K562 (cell line): Measurements from ENCODE around the gene SPI1. TPM values are rescaled to one million over a fixed set of nuclear protein-coding genes. Genes with fewer than 3 reads are reported as not detected.
A peak's percentile ranks its signal among the peaks of the same experiment; 100 is the strongest.

Source experiments
- ATAC-seq: fragments of 200-7000 bp; cut with Tn5 transposase; 3 replicates; pipeline ENCODE4 v1.9.1; 2020; ENCODE audit warnings: moderate library complexity
- BruUV-seq: library from RNA; stranded (reverse); fragments of 400-500 nt; replicated peaks from 2 replicates; lab custom pipeline; 2021; lab: Mats Ljungman, UMichigan
- CTCF ChIA-PET: fragments of 300-600 bp; formaldehyde crosslinking; extraction: SDS; loops from one replicate; lab custom pipeline; 2021; ENCODE audit warnings: low intra/inter-chr PET ratio; lab: Yijun Ruan, JAX
- POLR2A ChIA-PET: fragments of 300-600, 350-650 bp; sonication (Branson Sonifier 250); formaldehyde crosslinking; extraction: SDS; loops from one replicate; lab custom pipeline; 2021; ENCODE audit warnings: antibody characterized with exemption, inconsistent platforms; lab: Yijun Ruan, JAX
- DNase-seq, 4 experiments: peaks; one replicate each; pipeline versions ENCODE4 v3.0.0 to v3.0.0-alpha.2; 2011 to 2018; ENCODE audit warnings: low spot score in 3 of 4, mixed read lengths in 3 of 4; ENCODE audit errors: extremely low read depth in 1 of 4
- FAIRE-seq: peaks from 2 replicates; lab custom pipeline; 2011; peaks lifted over from hg19 to GRCh38; lab: Jason Lieb, UNC
- H2AFZ ChIP-seq: 2 replicates; pipeline ENCODE4 v1.6.0; 2011; ENCODE audit warnings: low read depth, low read length, control low read depth, inconsistent platforms
- H3K27ac ChIP-seq: fragments of 200-600 bp; 3 replicates; pipeline ENCODE4 v1.8.0; 2011; ENCODE audit warnings: low read depth, mild to moderate bottlenecking, control low read depth, inconsistent platforms, low read length, moderate library complexity, mixed read lengths; ENCODE audit errors: extremely low read depth
- H3K27me3 ChIP-seq, 2 experiments: fragments of 300-600 bp in 1 of 2; 2 replicates in 1 of 2; 3 replicates in 1 of 2; pipeline versions ENCODE4 v1.6.0 to v1.8.0; 2011; ENCODE audit warnings: inconsistent platforms in 2 of 2, low read length in 2 of 2, mild to moderate bottlenecking in 1 of 2, mixed read lengths in 1 of 2, moderate library complexity in 1 of 2; ENCODE audit not compliant: control insufficient read depth in 2 of 2, insufficient read depth in 2 of 2
- H3K36me3 ChIP-seq: fragments of 300-600 bp; 3 replicates; pipeline ENCODE4 v1.8.0; 2011; ENCODE audit warnings: mild to moderate bottlenecking, low read length, inconsistent platforms; ENCODE audit not compliant: control insufficient read depth, insufficient read depth
- H3K4me1 ChIP-seq, 2 experiments: fragments of 200-600 bp in 1 of 2; replicated peaks in 1 of 2; 2 replicates in 1 of 2; 3 replicates in 1 of 2; pipeline versions ENCODE4 v1.5.1 to v1.8.0; 2011; ENCODE audit warnings: inconsistent platforms in 2 of 2, low read length in 2 of 2, mild to moderate bottlenecking in 1 of 2, mixed read lengths in 1 of 2, moderate library complexity in 1 of 2; ENCODE audit not compliant: control insufficient read depth in 2 of 2, insufficient read depth in 2 of 2
- H3K4me2 ChIP-seq: 2 replicates; pipeline ENCODE4 v1.6.1; 2011; ENCODE audit warnings: low read length, control low read depth, inconsistent platforms, mixed read lengths; ENCODE audit not compliant: insufficient read depth
- H3K4me3 ChIP-seq: fragments of 200-600 bp; sonication (generic), shearing (Covaris generic); 2 replicates; pipeline ENCODE4 v1.5.1; 2016; ENCODE audit warnings: control low read depth, inconsistent platforms
- H3K79me2 ChIP-seq: fragments of 200-600 bp; 3 replicates; pipeline ENCODE4 v1.8.0; 2011; ENCODE audit warnings: low read length, inconsistent platforms; ENCODE audit not compliant: control insufficient read depth, insufficient read depth
- H3K9ac ChIP-seq, 2 experiments: 2 replicates each; pipeline versions ENCODE4 v1.6.0 to v1.6.1; 2011; ENCODE audit warnings: low read depth in 2 of 2, low read length in 2 of 2, control low read depth in 1 of 2, inconsistent platforms in 1 of 2, mild to moderate bottlenecking in 1 of 2, mixed read lengths in 1 of 2; ENCODE audit not compliant: insufficient read depth in 1 of 2
- H3K9me1 ChIP-seq: one replicate; pipeline ENCODE4 v1.6.0; 2011; ENCODE audit warnings: inconsistent platforms, mild to moderate bottlenecking, low read length, moderate library complexity; ENCODE audit not compliant: control insufficient read depth, insufficient read depth
- H3K9me3 ChIP-seq: replicated peaks from 2 replicates; pipeline ENCODE4 v1.5.1; 2011; ENCODE audit warnings: low read depth, low read length, inconsistent platforms; ENCODE audit not compliant: control insufficient read depth, insufficient read depth
- H4K20me1 ChIP-seq: replicated peaks from 2 replicates; pipeline ENCODE4 v1.6.1; 2011; ENCODE audit warnings: low read length, inconsistent platforms, mixed read lengths; ENCODE audit not compliant: control insufficient read depth, insufficient read depth
- MAX ChIP-seq: sonication (generic); formaldehyde crosslinking; IDR thresholded peaks from 2 replicates; pipeline ENCODE4 v1.9.0; 2022; ENCODE audit warnings: mild to moderate bottlenecking, missing genetic modification reagents
- RBM22 ChIP-seq: fragments of 200-400 bp; formaldehyde crosslinking; IDR thresholded peaks from 2 replicates; pipeline ENCODE4 v1.6.1; 2018; ENCODE audit warnings: low read length, low read depth; ENCODE audit not compliant: poor library complexity, severe bottlenecking
- SIRT6 ChIP-seq: IDR thresholded peaks from one replicate; pipeline ENCODE4 v1.6.1; 2012; ENCODE audit warnings: low read depth, mild to moderate bottlenecking, control low read depth, inconsistent platforms, low read length, moderate library complexity
- SPI1 ChIP-seq: IDR thresholded peaks from 2 replicates; pipeline ENCODE4 v1.6.1; 2011; ENCODE audit warnings: low read depth, low read length, control low read depth, borderline replicate concordance
- VEZF1 ChIP-seq: fragments of 200-800 bp; sonication (Bioruptor generic); IDR thresholded peaks from 2 replicates; pipeline ENCODE4 v1.6.1; 2017; ENCODE audit warnings: missing genetic modification characterization, missing compliant biosample characterization
- WGBS: fragments of 100-300 bp; shearing (Covaris generic); methylation state at CpG from one replicate; pipeline ENCODE4 v1.1.6; 2016; ENCODE audit warnings: low coverage, mixed read lengths; ENCODE audit not compliant: insufficient coverage; ENCODE audit errors: missing lambda C conversion rate; 5-methylcytosine and 5-hydroxymethylcytosine counted together
- in situ Hi-C: fragments of 300-500 bp; cut with MboI; formaldehyde crosslinking; loops from 4 replicates; pipeline ENCODE4 v1.15.0; 2018; ENCODE audit warnings: inconsistent platforms, mixed read lengths
- intact Hi-C: fragments of 100-400 bp; cut with micrococcal nuclease; formaldehyde crosslinking; loops from 2 replicates; pipeline ENCODE4 v1.14.2; 2022
- polyA plus RNA-seq, 8 experiments: library from polyadenylated mRNA; depleted of rRNA in 4 of 8; stranded (reverse) in 5 of 8; unstranded in 3 of 8; fragments of >200 nt; fragmentation: Nextera tagmentation in 2 of 8; fragmentation: Illumina TruSeq in 1 of 8; extraction: Ambion mirVana in 2 of 8; extraction: Trizol in 1 of 8; gene quantifications; 2 replicates each; pipeline versions ENCODE4 v1.2.1 to v1.2.3, GENCODE V29; 2011 to 2014; ENCODE audit warnings: inconsistent platforms in 1 of 8, missing spikeins in 1 of 8
- total RNA-seq, 7 experiments: library from RNA; depleted of rRNA in 6 of 7; stranded (reverse); fragments of >200 nt in 6 of 7; fragmentation: Illumina TruSeq in 2 of 7; extraction: Trizol in 2 of 7; gene quantifications; 2 replicates each; pipeline versions ENCODE4 v1.2.1 to v1.2.3, GENCODE V29; 2011 to 2021; ENCODE audit warnings: low replicate concordance in 1 of 7

The SPI1 gene
- total and polyA plus RNA-seq, 9 of the 15 experiments (the other 6 are each of a cell fraction or from before 2014, with no cell fraction given) = 0.10 to 33.7 (median 10.3) TPM

- BruUV-seq = no TSS peak
- Histone ChIP-seq H3K4me2 (no peak overlapping the region), H3K9me1 (peaks cover 2% of the 10 kb centered on the region)
- POLR2A ChIA-PET = interaction anchor here (0.6 kb wide), 2 partner anchors 14 to 189 kb away, joined by 3 read pairs; no protein-coding TSS in a partner anchor
- TF ChIP-seq VEZF1 = no peak
- TF ChIP-seq SPI1 = no peak
- TF ChIP-seq MAX (CRISPR knock-in tag) = 0 out of 2 replicates have a peak, but pooled peaks have one; percentile 17
- no peak for TF ChIP-seq SIRT6
- TF ChIP-seq RBM22 = no peak
- TF ChIP-seq, all 486 proteins: peak for 1
- peaks cover 4 to 45% of the 10 kb centered on the region in 2 experiments; a peak in 3 of 5 replicates for H3K4me1 ChIP-seq
- no peak for ATAC-seq
- H3K9ac ChIP-seq = peak overlapping the region in 1 of 2 experiments; percentile 57; a peak in 1 of 4 replicates
- DNase-seq = no peak
- peaks cover under 1% of the 10 kb centered on the region; the same call in 1 of the 2 replicates for H4K20me1 ChIP-seq
- no peak overlapping the region for H2AFZ ChIP-seq
- H3K4me3 ChIP-seq = no peak overlapping the region
- no peak overlapping the region for H3K27ac ChIP-seq
- no peaks in the 10 kb centered on the region for H3K36me3 ChIP-seq
- CTCF ChIA-PET = no interaction called here
- H3K27me3 ChIP-seq = peaks cover 13 to 39% of the 10 kb centered on the region in 2 experiments; a peak in 4 of 5 replicates
- H3K9me3 ChIP-seq = no peaks in the 10 kb centered on the region
- WGBS = 39% methylated on average over 24 of the region's 24 CpGs
- in situ Hi-C loops = loop anchor here (10.0 kb wide), 1 partner anchor 167 kb away; the partner anchor contains the start of gene ARFGAP2
- no peak for FAIRE-seq
- no peaks in the 10 kb centered on the region for H3K79me2 ChIP-seq
- intact Hi-C loops = no loop called here
These were observed 36.1 kb downstream of the SPI1 start for GRCh38 chr11:47342036-47342803.
